SHP77 (cell line): ENCODE data around the gene LIG1.

ENCODE experiments used
- DNase-seq, 2 experiments: peaks; one replicate each; lab custom pipeline; 2025; lab: John Stamatoyannopoulos, UW

Gene LIG1

DNA sequence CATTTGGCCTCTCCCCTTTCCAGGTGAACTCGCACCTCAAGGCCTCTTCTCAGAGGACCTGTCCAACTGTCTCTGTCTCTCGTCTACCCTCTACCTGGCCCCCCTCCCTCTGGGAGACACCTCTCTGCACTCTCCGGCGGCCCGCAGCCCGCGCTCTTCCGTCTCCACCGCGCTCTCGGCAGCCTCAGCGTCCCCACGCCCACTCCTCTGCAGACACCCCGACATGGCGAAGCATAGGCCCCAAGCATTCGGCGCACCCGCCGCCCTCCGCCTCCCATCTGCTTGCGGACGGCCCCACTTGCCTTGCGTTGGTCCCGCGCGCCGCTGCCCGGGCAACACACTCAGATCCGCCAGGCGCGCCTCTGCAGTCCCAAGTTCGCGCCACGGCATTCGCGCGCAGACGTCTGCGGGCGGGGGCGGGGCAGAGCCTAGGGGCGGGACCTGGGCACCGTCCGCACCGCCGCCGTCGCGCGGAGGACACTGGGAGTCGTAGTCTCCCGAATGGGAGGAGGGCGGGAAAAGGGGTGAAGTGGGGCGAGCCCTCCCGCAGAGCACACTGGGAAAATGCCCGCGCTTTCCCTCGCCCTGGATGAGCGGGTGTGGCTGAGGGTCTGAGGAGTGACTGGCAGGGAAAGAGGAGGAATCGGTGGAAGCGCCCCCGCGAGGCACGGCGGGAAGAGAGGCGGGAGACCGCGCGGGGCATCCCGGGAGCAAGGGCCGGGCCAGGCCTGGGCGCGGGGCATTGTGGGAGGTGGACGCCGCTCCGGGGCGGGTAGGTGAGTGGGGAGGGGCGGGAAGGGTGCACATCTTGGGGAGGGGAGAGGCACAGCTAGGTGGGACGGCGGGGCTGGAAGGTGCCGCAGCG, at the start of gene LIG1, which contains the start of gene ZSWIM9:
TSS of gene LIG1 (minus strand) at position 406 of the 865 bp plus-strand sequence. CDS start 4,778 bp downstream, outside the sequence.
TSS of gene ZSWIM9 (plus strand) at position 742 of the 865 bp plus-strand sequence. CDS start 1,123 bp downstream, outside the sequence.
- DNase-seq, result peak; percentile 87 to 92

DNA sequence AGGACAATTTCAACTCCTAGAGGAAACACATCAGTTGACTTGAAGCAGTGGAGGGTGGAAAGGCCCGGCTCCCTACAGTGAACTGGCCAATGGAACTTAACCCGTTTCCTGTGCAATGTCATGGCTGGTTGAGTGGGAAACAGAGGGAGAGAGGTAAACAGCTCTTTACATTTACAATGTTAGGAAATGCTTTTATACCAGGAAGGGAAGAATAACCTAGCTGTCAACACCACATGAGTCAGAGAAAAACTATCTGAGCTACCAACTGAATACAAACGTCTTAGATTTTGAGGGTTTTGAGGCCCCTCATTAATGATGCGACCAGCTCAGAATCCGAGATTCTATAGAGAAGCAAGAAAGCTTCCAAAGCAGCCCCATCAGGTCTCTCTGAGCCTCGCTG, 48.9 kb upstream of the LIG1 start:
- DNase-seq, result no peak

DNA sequence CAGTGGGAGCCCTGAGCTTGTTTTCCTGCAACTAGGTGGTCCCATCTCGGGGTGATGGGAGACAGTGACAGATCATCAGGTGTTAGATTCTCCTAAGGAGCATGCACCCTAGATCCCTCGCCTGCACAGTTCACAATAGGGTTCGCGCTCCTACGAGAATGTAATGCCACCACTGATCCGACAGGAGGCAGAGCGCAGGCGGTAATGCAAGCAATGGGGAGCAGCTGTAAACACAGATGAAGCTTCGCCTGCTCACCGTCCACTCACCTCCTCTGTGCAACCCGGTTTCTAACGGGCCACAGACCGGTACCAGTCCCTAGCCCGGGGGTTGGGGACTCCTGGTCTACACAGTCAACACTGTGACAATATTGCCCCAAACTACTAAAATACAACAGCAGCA, 46.8 kb upstream of the LIG1 start:
- no peak for DNase-seq

DNA sequence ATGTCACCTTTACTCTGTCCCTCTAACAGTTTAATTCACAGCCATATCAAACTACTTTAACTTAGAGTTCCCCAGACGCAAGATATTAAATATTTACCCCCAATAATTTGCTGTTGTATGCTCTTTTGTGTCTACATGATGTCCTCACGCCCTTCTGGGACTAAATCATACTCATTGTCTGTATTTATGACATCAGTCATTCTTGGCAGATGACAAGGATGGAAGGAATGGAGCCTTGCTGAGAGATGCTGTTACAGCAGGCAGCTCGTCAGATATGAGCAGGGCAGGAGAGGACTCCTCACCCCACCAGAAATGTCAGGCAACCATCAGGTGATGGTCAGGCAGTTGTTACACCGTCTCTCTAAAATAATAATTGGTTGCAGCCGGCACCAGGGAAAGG, 43.8 kb upstream of the LIG1 start:
- no peak for DNase-seq

DNA sequence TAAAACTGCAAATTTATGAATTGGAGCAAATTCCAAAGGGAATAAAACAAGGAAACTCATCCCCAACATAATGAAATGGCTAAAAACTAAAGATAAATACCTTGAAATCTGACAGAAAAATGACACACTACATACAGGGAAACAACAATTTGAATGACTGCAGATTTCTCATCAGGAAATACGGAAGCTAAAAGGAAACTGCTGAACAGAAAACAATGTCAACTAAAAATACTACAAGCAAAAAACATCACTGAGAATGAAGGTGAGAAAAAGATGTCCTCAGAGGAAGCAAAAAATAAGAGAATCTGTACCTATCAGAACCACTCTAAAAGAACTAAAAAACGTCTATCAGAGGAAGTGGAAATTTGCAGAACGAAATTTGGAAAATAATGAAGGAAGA, 39.9 kb upstream of the LIG1 start:
- no peak for DNase-seq

DNA sequence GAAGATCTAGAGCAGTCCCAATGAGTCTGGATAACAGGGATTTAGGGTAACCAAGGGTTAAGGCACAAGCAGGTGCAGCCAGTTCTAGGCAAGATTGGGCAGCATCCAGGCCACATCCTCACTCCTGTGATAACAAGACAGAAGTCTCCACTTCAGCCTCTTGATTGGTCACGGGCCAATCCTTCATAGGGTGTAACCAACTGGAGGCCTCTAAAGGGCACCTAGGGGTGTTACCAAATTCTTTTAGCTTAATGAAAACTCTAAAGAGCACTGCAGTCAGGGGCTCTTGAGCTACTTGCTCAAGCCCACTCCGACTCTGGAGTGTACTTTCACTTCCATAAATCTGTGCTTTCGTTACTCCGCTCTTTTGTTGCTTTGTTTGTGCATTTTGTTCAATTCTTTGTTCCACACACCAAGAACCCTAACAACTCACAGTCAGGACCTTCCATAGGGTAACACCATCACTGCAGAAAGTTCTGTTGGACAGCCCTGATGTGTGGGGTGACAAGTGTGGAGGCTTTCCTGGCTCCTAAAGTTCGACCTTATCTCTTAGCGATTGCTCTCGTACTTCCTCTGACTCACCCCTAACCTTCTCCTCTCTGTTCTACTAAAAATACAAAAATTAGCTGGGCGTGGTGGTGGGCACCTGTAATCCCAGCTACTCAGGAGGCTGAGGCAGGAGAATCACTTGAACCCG, 36.4 kb upstream of the LIG1 start:
- no peak for DNase-seq

DNA sequence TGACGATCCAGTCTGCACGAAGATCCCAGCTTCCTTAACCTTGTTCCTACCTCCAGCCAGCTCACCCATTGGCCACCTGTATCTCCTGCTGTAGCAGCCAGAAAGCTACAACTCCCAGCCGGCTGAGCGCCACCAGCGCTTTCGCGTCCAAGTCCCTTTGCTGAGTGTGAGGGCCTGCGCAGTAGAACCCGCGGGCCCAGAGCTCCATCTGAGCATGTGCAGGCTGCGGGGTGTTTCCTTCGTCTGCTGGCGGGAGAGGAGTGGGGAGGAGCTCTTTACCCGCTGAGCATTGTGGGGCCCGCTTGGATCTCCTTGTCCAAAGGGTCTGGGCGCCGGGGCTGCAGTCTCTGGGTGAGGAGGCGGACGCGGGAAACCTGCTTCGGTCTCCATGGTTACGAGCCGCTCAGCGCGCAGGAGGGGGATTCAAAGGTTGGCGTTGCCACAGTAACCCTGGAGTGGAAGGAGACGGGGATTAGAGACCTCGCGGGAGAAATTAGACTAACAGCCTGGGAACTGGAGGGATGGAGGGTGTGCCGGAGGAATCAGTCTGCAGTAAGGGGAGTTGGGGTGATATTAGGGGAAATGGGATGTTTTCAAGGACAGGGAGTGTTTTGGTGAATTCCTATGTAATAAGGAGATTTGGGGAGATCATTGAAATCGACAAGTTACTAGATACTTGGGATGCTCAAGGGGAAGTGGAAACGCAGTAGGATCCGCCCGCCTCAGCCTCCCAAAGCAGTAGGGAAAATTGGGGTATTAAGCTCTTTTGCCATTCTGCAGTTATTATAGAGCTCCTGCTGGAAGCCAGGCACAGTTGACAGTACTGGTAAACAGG, 33.9 kb upstream of the LIG1 start:
- peak; percentile 98 to 99 for DNase-seq

DNA sequence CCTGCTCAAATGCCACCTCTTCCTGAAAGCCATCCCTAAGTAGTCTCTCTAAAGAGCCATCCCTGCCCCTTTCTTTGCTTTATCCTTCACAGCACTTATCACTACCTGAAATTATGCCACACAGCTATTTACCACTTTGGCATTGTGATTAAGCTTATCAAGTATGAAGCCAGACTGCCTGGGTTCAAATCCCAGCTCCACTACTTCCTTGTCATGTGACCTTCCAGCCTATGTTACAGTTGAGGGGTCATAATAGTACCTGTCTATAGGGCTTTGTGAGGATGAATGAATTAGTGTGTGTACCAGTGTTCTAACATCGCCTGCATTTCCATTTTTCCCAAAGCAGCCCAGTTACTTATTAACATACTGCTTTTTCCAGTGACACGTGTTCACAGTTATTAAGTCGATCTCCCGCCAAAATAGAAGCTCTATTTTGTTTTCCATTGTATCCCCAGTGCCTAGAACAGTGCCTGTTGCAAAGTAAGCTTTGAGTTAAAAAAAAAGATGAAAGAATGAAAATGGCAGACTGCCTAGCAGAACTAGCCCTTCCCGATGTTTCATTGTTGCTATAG, 33.2 kb upstream of the LIG1 start:
- DNase-seq, result no peak

DNA sequence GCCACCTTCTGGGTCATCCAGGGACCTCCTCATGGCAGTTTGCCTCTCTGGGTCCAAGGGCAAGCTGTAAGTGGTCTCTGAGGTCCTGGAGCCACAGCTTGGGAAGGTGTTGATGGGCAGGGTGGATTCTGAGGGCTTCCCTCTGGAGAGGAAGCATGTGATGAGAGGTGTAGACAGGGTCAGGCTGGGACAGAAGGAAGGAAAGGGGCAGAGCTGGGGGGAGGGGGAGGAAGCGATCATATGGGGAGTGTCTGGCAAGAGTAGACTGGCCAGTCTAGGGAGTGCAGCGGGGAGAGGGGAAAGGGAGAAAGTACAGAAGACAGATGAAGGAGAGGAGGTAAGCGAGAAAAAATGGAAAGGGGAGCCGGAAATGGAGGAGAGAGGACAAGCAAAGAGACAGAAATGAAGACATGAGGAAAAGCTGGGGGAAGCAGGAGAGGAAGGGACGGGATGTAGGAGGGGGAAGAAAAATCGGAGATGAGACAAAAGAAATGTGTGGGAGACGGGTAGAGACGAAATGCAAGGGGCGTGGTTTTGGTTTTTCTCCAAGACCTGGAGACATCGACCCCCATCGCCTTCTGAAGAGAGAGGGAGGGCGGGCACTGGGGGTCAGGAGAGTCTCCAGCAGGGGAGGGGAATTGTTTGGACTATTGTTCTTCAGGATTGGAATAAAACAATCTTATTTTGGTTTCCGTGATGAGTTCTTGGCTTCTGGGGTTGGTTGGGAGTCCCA, 27.0 kb upstream of the LIG1 start:
- DNase-seq, result no peak

DNA sequence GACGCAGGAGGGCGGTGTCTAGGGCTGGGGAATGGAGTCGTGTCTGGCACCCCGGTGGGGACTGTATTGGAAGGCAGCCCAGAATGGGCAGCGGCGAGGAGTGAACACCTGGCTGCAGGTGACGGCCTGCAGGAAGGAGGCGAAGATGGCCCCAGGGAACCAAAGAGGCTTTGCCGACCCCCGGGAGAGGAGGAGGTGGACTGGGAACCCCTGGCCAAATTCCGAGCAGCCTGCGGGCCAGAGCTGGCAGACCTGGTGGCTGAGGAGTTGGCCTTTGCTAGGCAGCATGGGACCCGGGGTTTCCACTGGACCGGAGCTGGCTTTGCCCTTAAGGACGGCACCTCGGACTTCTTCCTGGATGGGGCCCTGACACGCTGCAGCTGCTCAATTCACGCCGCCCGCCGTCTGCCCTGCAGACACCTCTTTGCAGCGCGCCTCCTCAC, 26.2 kb upstream of the LIG1 start:
- no peak for DNase-seq

DNA sequence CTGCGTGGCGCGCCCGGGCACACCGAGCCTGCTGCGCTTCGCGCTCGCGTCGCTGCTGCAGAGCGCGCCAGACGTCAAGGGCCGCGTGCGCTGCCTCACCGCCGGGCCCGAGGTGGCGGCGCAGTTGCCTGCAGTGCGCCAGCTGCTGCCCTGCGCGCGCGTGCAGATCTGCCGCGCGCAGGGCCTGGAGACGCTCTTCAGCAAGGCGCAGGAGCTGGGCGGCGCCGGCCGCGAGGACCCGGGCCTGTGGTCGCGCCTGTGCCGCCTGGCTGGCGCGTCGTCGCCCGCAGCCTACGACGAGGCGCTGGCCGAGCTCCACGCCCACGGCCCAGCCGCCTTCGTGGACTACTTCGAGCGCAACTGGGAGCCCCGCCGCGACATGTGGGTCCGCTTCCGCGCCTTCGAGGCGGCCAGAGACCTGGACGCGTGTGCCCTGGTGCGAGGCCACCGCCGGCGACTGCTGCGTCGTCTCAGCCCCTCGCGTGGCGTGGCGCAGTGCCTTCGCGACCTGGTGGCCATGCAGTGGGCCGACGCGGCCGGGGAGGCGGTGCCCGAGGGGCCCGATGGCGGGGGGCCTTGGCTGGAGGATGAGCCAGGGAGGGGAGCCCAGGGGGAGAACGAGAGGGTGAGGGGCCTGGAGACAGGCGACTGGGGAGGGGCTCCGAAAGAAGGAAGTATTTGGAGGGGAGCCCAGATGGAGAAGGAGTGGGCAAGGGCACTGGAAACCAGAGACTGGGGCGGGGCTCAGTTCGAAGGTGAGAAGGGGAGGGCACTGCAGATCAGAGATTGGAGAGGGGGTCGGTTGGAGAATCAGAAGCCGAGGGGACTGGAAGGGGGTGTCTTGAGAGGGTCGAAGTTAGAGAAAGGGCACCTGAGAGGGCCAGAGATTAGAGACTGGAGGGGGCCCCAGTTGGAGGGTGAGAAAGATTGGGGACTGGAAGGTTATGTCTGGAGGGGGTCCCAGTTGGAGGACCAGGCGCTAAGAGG, 25.0 kb upstream of the LIG1 start:
- no peak for DNase-seq

DNA sequence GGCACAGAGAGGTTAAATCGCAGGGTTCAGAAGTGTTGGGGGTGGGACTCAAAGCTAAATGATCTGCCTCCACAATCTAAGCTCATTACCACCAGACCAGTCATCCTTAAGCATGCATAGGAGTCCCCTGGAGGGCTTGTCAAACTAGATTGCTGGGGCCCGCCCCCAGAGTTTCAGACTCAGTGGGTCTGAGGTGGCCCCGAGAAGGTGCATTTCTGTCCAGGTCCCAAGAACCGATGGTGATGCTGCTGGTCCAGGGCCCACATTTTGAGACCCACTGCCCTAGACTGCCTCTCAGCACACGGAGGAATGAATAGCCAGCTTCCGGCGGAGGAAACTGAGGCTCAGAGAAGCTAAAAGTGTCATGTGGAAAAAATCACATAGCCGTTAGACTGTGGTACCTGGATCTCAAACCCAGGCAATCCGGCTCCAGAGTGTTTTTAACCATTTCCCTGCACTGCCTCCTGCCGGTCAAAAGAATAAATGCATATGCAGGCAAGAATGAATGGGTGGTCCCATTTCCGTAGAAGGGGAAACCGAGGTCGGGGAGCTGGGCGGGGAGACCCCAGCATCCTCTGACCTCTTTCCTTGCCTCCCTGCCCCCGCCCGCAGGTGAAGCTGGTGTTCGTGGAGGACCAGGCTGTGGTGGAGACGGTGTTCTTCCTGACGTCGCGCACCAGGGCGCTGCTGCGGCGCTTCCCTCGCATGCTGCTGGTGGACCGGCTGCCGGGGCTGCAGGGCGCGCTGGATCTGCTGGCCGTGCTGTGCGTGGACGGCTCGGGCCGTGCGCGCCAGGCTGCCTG, 24.1 kb upstream of the LIG1 start:
- no peak for DNase-seq

DNA sequence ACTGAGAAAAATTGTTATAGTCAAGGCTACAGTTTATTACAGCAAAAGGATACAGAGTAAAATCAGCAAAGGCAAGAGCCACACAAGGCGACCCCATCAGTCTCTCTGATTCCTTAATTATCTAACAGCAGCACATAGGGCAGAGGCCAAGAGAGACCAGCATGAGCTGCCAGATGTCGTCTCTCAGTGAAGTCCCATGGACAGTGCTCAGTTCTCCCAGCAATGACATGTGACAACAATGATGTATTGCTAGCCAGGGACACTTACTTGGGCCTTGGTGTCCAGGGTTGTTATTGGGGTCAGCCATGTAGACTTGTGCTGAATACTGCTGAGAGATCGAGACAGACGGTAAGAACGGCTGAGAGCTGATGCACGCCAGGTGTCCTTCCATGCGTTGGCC, 22.6 kb upstream of the LIG1 start:
- DNase-seq, result no peak

DNA sequence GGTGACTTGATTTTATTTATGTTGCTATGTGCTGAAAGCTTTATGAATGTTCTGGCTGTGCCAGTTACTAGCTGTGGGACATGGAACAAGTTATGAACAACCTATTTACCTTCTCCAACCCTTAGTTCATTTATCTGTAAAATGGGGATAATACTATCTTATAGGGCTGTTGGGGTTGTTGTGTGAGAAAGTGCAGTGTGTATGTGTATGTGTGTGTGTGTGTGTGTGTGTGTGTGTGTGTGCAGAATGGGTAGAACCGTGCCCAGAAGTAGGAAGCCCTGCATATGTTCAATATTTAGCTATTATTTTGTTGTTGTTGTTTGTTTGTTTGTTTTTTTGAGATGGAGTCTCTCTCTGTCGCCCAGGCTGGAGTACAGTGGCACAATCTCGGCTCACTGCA, 20.7 kb upstream of the LIG1 start:
- no peak for DNase-seq

DNA sequence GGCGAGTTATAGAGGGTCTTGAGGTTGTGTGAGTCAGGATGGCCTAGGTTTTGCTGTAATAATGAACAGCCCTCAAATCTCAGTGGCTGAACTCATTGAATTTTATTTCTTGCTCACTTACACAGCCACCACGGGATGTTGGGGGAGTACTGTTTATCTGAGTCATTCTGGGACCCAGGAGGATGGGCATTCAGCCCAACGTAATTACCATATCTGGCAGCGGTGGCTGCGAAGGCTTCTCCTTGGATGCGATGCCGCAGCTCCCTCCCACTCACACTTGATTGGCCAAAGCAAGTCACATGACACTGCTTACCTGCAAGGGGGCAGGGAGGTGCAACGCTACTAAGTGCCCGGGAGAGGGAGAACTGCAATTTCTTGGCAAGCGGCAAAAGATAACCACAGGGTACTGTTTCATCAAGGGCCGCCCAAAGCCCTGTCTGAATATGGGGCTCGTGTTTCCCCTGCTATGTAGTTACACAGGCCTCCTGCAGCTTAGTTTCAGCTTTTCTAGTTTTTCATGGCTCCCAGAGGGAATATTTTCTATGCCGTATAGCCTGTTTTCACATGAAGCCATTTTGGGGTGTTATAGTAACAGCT, 20.2 kb upstream of the LIG1 start:
- DNase-seq, result no peak

DNA sequence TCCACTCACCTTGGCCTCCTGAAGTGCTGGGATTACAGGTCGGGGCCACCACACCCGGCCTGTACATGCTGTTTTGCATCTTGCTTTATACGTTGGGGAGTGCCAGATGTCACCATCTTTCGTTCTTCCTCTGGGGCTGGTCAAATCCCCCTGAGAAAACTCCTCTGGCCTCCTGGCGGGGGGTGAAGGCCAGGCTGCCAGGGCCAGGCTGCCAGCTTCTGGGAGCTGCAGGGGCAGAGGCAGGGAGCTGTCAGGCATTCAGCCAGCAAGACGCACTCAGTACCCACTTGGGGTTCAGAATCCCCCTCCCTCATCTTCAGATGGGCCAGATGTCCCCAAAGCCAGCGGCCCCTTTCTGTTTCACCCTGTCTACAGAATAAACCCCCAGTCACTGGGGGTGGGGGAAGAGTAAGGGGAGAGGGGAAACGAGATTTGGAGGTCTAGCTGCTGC, 16.4 kb upstream of the LIG1 start:
- DNase-seq, result no peak

DNA sequence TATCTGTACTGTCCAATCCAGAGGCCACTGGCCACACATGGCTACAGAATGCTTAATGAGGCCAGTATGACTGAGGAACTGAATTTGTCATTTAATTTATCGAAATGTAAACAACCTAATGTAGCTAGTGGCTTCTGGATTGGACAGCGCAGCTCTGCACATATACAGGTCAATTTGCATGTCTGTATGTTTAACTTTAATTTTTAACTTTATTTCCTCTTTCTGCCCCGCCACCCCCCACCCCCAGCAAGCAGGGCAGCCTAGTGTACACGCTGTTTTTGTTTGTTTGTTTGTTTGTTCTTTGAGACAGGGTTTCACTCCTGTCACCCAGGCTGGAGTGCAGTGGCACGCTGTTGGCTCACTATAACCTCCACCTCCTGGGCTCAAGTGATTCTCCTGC, 15.9 kb upstream of the LIG1 start:
- DNase-seq, result no peak

DNA sequence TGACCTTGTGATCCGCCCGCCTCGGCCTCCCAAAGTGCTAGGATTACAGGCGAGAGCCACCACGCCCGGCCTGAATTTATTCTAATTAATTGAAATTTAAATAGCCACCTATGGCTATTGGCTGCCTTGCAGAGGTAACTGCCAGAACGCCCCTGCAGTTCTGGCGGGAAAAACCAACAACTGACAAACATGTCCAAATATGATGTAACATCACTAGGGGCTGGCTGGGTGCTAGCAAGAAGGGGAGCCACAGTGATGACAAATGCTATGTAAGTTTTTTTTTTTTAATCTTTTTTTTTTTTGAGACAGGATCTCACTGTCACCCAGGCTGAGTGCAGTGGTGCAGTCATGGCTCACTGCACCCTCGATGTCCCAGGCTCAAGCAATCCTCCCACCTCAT, 13.2 kb upstream of the LIG1 start:
- DNase-seq, result no peak

DNA sequence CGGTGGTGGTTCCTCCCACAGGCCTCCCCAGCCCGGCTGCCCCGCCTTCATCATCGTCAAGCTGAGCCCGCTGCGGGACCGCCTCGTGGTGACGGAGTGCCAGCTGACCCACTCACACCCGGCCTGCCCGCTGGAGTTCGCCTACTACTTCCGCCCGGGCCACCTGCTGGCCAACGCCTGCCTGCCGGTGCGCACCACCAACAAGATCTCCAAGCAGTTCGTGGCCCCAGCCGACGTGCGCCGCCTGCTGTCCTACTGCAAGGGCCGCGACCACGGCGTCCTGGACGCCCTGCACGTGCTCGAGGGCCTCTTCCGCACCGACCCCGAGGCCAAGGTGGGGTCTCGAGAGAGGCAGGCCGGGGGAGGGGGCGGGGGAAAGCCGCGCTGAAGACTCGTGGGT, 12.3 kb upstream of the LIG1 start:
- DNase-seq, result no peak
